PC-3 (cell line): ENCODE results near the gene GLB1L2.

Source experiments
- CTCF ChIP-seq: fragments of 300-600 bp; sonication (generic); conservative IDR thresholded peaks from 2 replicates; pipeline ENCODE4 v1.5.1; 2017; ENCODE audit warnings: antibody characterized with exemption, low read depth, mild to moderate bottlenecking, low read length
- EZH2 ChIP-seq: fragments of 300-600 bp; sonication (generic); IDR thresholded peaks from one replicate; pipeline ENCODE4 v1.6.1; 2017; ENCODE audit warnings: antibody characterized with exemption, mild to moderate bottlenecking, low read length; ENCODE audit not compliant: unreplicated experiment
- EZH2phosphoT487 ChIP-seq: fragments of 300-600 bp; sonication (generic); IDR thresholded peaks from 2 replicates; pipeline ENCODE4 v1.6.1; 2018; ENCODE audit warnings: mild to moderate bottlenecking, antibody characterized with exemption, low read length, borderline replicate concordance

- TF ChIP-seq CTCF (no peak), EZH2phosphoT487 (no peak), EZH2 (no peak)
These were observed 17.8 kb upstream of the GLB1L2 start for GRCh38 chr11:134313821-134314607.
